ENCODE measurements around the gene KRT20.

The KRT20 gene

DNA sequence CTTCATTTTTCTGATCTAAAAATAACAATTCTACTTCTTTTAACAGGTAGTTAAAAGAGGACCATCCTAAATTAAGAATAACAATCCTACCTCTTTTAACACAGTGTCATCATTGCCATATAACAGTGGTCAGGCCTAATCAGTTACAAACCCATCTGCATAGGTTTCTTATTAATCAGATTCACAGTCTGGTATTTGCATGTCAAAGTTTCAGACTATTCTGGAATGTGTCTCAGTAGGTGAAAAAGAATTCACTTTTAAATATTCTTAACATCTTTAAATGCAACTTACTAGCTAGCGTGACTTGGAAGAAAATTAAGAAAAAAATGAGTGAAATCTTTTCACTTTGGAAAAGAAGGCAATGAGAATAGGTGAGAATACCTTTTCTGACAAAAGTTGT is 11.2 kb downstream of the KRT20 start:
- H3K4me1 ChIP-seq (ENCODE audit: low read depth, poor library complexity, severe bottlenecking), result no peaks in the 10 kb centered on the region
- no peak overlapping the region for H3K4me3 ChIP-seq (IDR thresholded peaks at IDR 0.05; ENCODE audit: insufficient read depth, low read depth, low read length)
- H3K9ac ChIP-seq, result no peak overlapping the region
- no peaks in the 10 kb centered on the region for H3K36me3 ChIP-seq (ENCODE audit: insufficient read depth)
- no peak overlapping the region for H3K4me2 ChIP-seq
- no peaks in the 10 kb centered on the region for H4K20me1 ChIP-seq (ENCODE audit: insufficient read depth)
- no peak overlapping the region for H3K27ac ChIP-seq
- no peak overlapping the region for H2AFZ ChIP-seq (ENCODE audit: low read depth)
- TF ChIP-seq, protein P1, sequence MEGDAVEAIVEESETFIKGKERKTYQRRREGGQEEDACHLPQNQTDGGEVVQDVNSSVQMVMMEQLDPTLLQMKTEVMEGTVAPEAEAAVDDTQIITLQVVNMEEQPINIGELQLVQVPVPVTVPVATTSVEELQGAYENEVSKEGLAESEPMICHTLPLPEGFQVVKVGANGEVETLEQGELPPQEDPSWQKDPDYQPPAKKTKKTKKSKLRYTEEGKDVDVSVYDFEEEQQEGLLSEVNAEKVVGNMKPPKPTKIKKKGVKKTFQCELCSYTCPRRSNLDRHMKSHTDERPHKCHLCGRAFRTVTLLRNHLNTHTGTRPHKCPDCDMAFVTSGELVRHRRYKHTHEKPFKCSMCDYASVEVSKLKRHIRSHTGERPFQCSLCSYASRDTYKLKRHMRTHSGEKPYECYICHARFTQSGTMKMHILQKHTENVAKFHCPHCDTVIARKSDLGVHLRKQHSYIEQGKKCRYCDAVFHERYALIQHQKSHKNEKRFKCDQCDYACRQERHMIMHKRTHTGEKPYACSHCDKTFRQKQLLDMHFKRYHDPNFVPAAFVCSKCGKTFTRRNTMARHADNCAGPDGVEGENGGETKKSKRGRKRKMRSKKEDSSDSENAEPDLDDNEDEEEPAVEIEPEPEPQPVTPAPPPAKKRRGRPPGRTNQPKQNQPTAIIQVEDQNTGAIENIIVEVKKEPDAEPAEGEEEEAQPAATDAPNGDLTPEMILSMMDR (conservative IDR thresholded peaks at IDR 0.05; ENCODE audit: low read depth, low read length), result no peak
- no peaks in the 10 kb centered on the region for H3K27me3 ChIP-seq (ENCODE audit: insufficient read depth, low read depth)
- no peaks in the 10 kb centered on the region for H3K79me2 ChIP-seq (ENCODE audit: insufficient read depth, low read depth)

DNA sequence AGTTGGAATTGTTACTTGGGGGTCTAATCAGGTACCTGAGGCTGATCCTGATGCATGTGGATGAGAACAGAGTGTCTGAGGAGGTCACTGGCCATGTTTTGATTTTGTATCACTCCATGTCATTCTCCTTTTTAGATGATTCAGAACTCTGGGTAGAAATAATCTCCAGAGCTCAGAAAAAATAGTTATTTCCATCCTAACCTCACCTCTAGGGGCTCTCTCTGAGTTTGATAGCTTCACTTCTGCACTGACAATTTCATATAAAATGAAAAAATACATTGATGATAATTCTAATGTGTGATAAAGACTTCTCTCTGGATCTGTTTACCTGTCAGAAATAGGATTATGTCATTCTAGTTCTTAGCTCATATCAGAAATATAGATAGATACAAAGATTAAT is 11.8 kb downstream of the KRT20 start:
- Histone ChIP-seq H4K20me1 (ENCODE audit: insufficient read depth) (no peaks in the 10 kb centered on the region), H3K9ac (no peak overlapping the region), H3K36me3 (ENCODE audit: insufficient read depth) (no peaks in the 10 kb centered on the region), H3K27ac (no peak overlapping the region), H2AFZ (ENCODE audit: low read depth) (no peak overlapping the region), H3K27me3 (ENCODE audit: insufficient read depth, low read depth) (no peaks in the 10 kb centered on the region), H3K4me1 (ENCODE audit: low read depth, poor library complexity, severe bottlenecking) (no peaks in the 10 kb centered on the region), H3K4me3 (IDR thresholded peaks at IDR 0.05; ENCODE audit: insufficient read depth, low read depth, low read length) (no peak overlapping the region), H3K4me2 (no peak overlapping the region), H3K79me2 (ENCODE audit: insufficient read depth, low read depth) (no peaks in the 10 kb centered on the region)
- TF ChIP-seq, protein P1 (conservative IDR thresholded peaks at IDR 0.05; ENCODE audit: low read depth, low read length), result no peak

DNA sequence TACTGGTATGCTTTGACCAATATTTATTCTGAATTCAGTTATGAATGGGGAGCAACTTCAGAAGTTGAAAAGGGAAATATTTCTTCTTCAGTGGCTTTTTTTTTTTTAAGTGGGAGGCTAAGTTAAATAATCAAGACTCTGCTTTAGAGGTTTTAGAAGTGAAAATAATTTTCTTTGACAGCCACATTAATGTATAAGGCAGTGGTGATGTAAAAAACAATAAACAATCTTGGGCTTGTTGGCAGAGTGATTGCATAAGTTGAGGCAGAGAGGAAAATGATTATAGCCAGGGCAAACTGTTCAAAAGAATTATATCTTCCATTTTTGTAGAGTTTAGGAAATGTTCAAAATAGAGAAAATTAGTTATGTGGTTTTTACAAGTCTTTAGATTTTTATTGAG is 12.6 kb downstream of the KRT20 start:
- TF ChIP-seq, protein P1 (conservative IDR thresholded peaks at IDR 0.05; ENCODE audit: low read depth, low read length), result no peak
- Histone ChIP-seq H4K20me1 (ENCODE audit: insufficient read depth) (no peaks in the 10 kb centered on the region), H3K4me2 (no peak overlapping the region), H2AFZ (ENCODE audit: low read depth) (no peak overlapping the region), H3K27ac (no peak overlapping the region), H3K4me3 (IDR thresholded peaks at IDR 0.05; ENCODE audit: insufficient read depth, low read depth, low read length) (no peak overlapping the region), H3K4me1 (ENCODE audit: low read depth, poor library complexity, severe bottlenecking) (no peaks in the 10 kb centered on the region), H3K27me3 (ENCODE audit: insufficient read depth, low read depth) (no peaks in the 10 kb centered on the region), H3K79me2 (ENCODE audit: insufficient read depth, low read depth) (no peaks in the 10 kb centered on the region), H3K36me3 (ENCODE audit: insufficient read depth) (no peaks in the 10 kb centered on the region), H3K9ac (no peak overlapping the region)

DNA sequence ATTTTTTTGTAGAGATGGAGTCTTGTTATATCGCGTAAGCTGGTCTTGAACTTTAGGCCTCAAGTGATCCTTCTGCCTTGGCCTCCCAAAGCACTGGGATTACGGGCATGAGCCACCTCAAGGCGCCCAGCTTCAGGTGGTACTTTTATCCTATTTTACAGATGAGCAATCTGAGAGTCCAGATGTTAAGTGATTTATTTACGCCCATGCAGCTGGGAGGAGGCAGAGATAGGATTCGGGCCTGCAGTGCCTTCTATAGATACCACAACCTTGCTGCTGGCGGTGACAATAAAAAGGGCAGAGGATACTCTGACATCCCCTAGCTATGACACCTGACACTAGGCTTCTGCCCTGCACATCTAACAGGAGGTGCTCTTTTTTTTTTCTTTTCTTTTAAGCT is 13.7 kb downstream of the KRT20 start:
- Histone ChIP-seq H3K27me3 (ENCODE audit: insufficient read depth, low read depth) (no peaks in the 10 kb centered on the region), H3K27ac (no peak overlapping the region), H3K79me2 (ENCODE audit: insufficient read depth, low read depth) (no peaks in the 10 kb centered on the region), H4K20me1 (ENCODE audit: insufficient read depth) (no peaks in the 10 kb centered on the region), H3K9ac (no peak overlapping the region), H2AFZ (ENCODE audit: low read depth) (no peak overlapping the region), H3K36me3 (ENCODE audit: insufficient read depth) (no peaks in the 10 kb centered on the region), H3K4me1 (ENCODE audit: low read depth, poor library complexity, severe bottlenecking) (no peaks in the 10 kb centered on the region), H3K4me2 (no peak overlapping the region), H3K4me3 (IDR thresholded peaks at IDR 0.05; ENCODE audit: insufficient read depth, low read depth, low read length) (no peak overlapping the region)
- TF ChIP-seq, protein P1 (conservative IDR thresholded peaks at IDR 0.05; ENCODE audit: low read depth, low read length), result no peak

DNA sequence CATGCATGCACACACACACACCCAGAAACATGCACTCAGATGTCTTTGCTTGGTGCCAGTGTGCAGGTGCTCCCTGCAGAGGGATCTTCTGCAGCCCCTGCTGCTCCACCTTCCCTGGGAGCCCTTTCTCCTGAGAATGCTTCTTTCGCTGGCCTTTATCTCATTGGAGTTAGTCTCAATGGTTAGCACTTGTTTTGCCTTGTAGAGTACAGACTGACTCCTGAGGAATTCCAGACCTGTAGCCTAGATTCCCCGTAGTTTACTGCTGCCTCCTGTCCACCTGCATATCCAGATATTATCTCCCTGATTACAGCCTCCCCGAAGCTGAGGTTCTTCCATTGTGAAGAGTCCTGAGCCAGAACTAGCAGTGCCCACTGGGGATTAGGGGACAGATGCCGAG is 14.9 kb downstream of the KRT20 start:
- Histone ChIP-seq H3K27ac (no peak overlapping the region), H3K9ac (no peak overlapping the region), H3K79me2 (ENCODE audit: insufficient read depth, low read depth) (no peaks in the 10 kb centered on the region), H3K4me3 (IDR thresholded peaks at IDR 0.05; ENCODE audit: insufficient read depth, low read depth, low read length) (no peak overlapping the region), H3K4me1 (ENCODE audit: low read depth, poor library complexity, severe bottlenecking) (no peaks in the 10 kb centered on the region), H3K27me3 (ENCODE audit: insufficient read depth, low read depth) (no peaks in the 10 kb centered on the region), H3K4me2 (no peak overlapping the region), H2AFZ (ENCODE audit: low read depth) (no peak overlapping the region), H4K20me1 (ENCODE audit: insufficient read depth) (no peaks in the 10 kb centered on the region), H3K36me3 (ENCODE audit: insufficient read depth) (no peaks in the 10 kb centered on the region)
- TF ChIP-seq, protein P1 (conservative IDR thresholded peaks at IDR 0.05; ENCODE audit: low read depth, low read length), result no peak

Data from KMS-11 (cell line).